PC-9 (cell line): ENCODE results near the gene TMEM205.

Experiments used
- EZH2 ChIP-seq: fragments of 200-600 bp; sonication (generic); IDR thresholded peaks from 2 replicates; pipeline ENCODE4 v1.8.0; 2017; ENCODE audit warnings: antibody characterized with exemption, low read depth
- TF ChIP-seq, protein P1 (sequence below): fragments of 200-600 bp; sonication (generic); conservative IDR thresholded peaks from 2 replicates; pipeline ENCODE4 v1.6.1; 2017; ENCODE audit warnings: mixed run types, antibody characterized with exemption, mild to moderate bottlenecking, moderate library complexity

DNA sequence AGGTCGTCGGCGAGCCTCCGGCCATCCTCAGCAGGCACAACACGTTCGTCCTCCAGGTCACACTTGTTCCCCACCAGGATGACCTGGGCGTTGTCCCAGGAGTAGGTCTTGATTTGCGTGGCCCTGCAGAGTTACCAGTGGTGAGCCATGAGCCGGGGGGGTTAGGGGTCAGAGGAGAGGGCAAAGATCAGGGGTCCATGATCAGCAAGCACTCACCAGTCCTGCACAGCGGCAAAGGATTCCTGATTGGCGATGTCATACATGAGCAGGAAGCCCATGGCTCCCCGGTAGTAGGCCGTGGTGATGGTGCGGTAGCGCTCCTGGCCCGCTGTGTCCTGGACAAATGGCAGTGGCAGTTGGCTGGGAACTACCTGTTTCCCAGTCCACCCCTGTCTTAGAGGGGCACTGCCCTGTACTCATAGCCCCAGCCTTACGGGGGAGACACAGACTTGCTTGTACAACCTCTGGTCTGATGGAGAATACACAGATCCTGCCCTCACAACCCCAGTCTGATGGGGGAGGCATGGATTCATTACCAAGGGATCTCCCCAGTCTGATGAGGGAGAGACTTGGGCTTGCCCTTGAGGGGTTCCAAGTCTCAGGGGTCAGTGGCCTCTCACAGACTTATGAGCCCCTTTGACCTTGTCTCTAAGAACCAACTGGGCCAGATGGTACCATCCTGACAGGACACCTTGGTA is 10.5 kb downstream of the TMEM205 start:
- TF ChIP-seq, protein P1, sequence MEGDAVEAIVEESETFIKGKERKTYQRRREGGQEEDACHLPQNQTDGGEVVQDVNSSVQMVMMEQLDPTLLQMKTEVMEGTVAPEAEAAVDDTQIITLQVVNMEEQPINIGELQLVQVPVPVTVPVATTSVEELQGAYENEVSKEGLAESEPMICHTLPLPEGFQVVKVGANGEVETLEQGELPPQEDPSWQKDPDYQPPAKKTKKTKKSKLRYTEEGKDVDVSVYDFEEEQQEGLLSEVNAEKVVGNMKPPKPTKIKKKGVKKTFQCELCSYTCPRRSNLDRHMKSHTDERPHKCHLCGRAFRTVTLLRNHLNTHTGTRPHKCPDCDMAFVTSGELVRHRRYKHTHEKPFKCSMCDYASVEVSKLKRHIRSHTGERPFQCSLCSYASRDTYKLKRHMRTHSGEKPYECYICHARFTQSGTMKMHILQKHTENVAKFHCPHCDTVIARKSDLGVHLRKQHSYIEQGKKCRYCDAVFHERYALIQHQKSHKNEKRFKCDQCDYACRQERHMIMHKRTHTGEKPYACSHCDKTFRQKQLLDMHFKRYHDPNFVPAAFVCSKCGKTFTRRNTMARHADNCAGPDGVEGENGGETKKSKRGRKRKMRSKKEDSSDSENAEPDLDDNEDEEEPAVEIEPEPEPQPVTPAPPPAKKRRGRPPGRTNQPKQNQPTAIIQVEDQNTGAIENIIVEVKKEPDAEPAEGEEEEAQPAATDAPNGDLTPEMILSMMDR = no peak
- TF ChIP-seq EZH2 = no peak
